Measurements from ENCODE around the gene AGMAT. TPM values are rescaled to one million over a fixed set of nuclear protein-coding genes. Genes with fewer than 3 reads are reported as not detected.

Gene AGMAT
- total RNA-seq, 2 donors from 2014 or later, result 0.96 to 1.9 TPM

DNA sequence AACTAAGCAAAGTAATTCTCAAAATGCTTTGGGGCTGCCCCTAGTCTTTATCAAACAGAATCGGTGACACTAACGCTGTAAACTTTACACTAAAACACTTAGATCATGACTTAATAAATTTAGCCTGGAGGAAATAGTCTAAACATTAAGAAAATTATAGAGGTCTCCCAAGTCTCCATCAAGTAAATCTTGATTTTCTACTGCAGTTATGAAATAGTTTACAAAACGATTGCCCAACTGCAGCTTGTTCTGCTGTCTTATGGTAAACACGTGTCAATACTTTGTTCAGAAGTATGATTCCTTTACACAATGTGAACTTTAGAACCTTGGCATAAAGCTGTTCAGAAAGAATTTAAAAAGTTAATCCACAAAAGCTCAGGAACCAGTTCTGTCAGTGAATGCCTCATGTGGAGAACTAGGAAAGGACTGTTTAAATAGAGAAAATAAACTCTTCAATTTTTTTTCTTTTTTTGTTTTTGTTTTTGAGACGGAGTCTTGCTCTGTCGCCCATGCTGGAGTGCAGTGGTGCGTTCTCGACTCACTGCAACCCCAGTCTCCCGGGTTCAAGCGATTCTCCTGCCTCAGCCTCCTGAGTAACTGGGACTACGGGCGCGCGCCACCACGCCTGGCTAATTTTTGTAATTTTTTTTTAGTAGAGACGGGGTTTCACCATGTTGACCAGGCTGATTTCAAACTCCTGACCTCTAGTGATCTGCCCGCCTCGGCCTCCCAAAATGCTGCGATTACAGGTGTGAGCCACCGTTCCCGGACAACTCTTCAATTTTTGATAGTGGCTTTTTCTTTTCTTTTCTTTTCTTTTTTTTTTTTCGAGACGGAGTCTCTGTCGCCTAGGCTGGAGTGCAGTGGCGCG lies 34.0 kb upstream of the AGMAT start:
- intact Hi-C loops (cut with DNase I), result loop anchor here (5.0 kb wide), 1 partner anchor 83 kb away; no protein-coding TSS in a partner anchor
- peak; percentile 58 for DNase-seq (ENCODE audit: low spot score)
- Histone ChIP-seq H3K27me3 (replicated peaks; ENCODE audit: insufficient read depth) (no peaks in the 10 kb centered on the region), H3K36me3 (no peaks in the 10 kb centered on the region), H3K9me3 (no peaks in the 10 kb centered on the region), H3K4me1 (replicated peaks) (peaks cover 8% of the 10 kb centered on the region), H3K4me3 (peak overlapping the region; percentile 83 to 95), H3K27ac (peak overlapping the region; percentile 96 to 97)
- WGBS, result 69% methylated on average over 26 of the region's 26 CpGs
- TF ChIP-seq POLR2AphosphoS5 (IDR thresholded peaks at IDR 0.05) (peak; percentile 87), POLR2A (IDR thresholded peaks at IDR 0.05) (no peak)
- TF ChIP-seq, protein P1, sequence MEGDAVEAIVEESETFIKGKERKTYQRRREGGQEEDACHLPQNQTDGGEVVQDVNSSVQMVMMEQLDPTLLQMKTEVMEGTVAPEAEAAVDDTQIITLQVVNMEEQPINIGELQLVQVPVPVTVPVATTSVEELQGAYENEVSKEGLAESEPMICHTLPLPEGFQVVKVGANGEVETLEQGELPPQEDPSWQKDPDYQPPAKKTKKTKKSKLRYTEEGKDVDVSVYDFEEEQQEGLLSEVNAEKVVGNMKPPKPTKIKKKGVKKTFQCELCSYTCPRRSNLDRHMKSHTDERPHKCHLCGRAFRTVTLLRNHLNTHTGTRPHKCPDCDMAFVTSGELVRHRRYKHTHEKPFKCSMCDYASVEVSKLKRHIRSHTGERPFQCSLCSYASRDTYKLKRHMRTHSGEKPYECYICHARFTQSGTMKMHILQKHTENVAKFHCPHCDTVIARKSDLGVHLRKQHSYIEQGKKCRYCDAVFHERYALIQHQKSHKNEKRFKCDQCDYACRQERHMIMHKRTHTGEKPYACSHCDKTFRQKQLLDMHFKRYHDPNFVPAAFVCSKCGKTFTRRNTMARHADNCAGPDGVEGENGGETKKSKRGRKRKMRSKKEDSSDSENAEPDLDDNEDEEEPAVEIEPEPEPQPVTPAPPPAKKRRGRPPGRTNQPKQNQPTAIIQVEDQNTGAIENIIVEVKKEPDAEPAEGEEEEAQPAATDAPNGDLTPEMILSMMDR (IDR thresholded peaks at IDR 0.05), result peak in 1 of 4 experiments; percentile 39

DNA sequence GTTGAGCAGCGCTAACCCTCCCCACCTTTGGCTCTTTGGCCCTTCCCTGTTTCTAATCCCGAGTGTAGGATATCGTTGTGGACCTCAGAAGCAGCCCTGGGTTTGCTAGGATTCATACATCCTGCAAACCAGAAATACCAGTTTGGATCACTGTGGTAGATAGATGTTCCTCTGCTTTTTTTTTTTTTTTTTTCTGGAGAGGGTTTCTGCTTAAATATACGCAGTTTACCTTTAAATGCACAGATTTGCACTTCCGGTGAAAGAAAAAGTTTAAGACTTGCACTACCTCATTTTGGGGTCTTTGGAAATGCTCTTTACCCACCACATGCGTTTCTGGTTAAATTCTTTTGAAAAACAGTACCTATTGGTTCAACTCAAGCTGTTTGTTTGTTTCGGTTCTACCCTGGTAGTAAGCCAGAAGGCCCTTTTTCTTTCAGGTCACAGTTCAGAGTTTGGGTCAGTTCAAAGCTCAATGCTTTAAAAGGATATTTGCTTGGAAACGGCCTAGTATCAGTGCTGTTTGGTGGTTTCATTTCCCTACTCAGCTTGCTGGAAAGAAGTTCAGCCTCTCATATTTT lies 33.3 kb upstream of the AGMAT start:
- H3K4me1 ChIP-seq (replicated peaks), result peaks cover 7% of the 10 kb centered on the region
- WGBS, result 0% methylated on average over 8 of the region's 8 CpGs
- intact Hi-C loops (cut with DNase I), result loop anchor here (5.0 kb wide), 1 partner anchor 84 kb away; no protein-coding TSS in a partner anchor
- peak overlapping the region; percentile 96 to 97 for H3K27ac ChIP-seq
- no peaks in the 10 kb centered on the region for H3K27me3 ChIP-seq (replicated peaks; ENCODE audit: insufficient read depth)
- TF ChIP-seq, protein P1 (IDR thresholded peaks at IDR 0.05), result no peak
- peak; percentile 28 for TF ChIP-seq POLR2AphosphoS5 (IDR thresholded peaks at IDR 0.05)
- TF ChIP-seq POLR2A (IDR thresholded peaks at IDR 0.05), result no peak
- DNase-seq (ENCODE audit: low spot score), result peak; percentile 42
- H3K4me3 ChIP-seq, result peak overlapping the region; percentile 83 to 95
- no peaks in the 10 kb centered on the region for H3K9me3 ChIP-seq
- H3K36me3 ChIP-seq, result no peaks in the 10 kb centered on the region

DNA sequence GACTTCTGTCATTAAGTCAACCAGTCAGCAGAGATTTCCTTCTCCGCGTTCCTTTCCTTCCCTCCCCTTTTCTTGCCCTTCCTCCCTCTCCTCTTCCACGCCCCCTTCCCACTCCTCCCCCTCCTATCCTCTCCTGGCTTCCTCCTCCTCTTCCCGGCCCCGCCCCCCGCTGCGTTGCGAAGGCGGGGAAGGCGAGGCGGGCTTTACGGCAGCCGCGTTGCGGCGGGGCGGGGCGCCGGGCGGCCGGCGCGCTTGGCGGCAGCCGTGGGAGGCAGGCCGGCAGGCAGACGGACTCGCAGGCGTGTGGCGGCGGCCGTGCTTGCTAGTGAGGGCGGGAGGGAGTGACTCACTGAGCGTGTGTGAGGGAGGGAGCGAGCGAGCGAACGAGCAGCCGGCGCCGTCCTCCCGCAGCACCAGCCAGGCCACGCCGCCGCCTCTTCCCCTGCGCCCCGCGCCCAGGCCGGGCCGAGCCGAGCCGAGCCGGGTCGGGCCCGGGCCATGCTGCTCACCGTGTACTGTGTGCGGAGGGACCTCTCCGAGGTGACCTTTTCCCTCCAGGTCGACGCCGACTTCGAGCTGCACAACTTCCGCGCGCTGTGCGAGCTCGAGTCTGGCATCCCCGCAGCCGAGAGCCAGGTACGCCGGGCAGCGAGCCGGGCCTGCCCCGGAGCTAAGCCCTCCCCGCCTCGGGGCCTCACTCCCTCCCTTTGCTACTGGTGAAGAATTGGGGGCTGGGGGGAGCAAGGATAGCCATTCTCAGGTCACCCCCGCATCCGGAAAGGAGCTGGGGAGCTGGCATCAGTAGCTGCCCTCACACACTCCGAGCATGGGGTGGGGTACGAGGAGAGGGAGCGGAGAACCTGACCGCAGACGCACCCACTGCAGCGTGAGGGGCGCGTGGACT lies 32.6 kb upstream of the AGMAT start, which contains the start of gene DDI2:
DDI2 (plus strand) TSS at position 286 of the 904 bp plus-strand sequence; CDS start at position 499, 213 bp downstream.
- peak; percentile 97 for DNase-seq (ENCODE audit: low spot score)
- intact Hi-C loops (cut with DNase I), result loop anchor here (1.0 to 5.0 kb wide), 2 partner anchors 85 to 91 kb away; partner anchors contain the start of gene DNAJC16
- Histone ChIP-seq H3K27me3 (replicated peaks; ENCODE audit: insufficient read depth) (no peaks in the 10 kb centered on the region), H3K36me3 (no peaks in the 10 kb centered on the region), H3K4me1 (replicated peaks) (peaks cover 7% of the 10 kb centered on the region), H3K9me3 (no peaks in the 10 kb centered on the region), H3K27ac (peak within 1 kb of the TSS; percentile 96 to 97), H3K4me3 (peak within 1 kb of the TSS; percentile 83 to 95)
- under 1% methylated on average over 30 of the region's 86 CpGs for WGBS
- TF ChIP-seq POLR2AphosphoS5 (IDR thresholded peaks at IDR 0.05) (peak; percentile 95), POLR2A (IDR thresholded peaks at IDR 0.05) (peak; percentile 96)
- TF ChIP-seq, protein P1 (IDR thresholded peaks at IDR 0.05), result peak in 2 of 4 experiments; percentile 7 to 22

DNA sequence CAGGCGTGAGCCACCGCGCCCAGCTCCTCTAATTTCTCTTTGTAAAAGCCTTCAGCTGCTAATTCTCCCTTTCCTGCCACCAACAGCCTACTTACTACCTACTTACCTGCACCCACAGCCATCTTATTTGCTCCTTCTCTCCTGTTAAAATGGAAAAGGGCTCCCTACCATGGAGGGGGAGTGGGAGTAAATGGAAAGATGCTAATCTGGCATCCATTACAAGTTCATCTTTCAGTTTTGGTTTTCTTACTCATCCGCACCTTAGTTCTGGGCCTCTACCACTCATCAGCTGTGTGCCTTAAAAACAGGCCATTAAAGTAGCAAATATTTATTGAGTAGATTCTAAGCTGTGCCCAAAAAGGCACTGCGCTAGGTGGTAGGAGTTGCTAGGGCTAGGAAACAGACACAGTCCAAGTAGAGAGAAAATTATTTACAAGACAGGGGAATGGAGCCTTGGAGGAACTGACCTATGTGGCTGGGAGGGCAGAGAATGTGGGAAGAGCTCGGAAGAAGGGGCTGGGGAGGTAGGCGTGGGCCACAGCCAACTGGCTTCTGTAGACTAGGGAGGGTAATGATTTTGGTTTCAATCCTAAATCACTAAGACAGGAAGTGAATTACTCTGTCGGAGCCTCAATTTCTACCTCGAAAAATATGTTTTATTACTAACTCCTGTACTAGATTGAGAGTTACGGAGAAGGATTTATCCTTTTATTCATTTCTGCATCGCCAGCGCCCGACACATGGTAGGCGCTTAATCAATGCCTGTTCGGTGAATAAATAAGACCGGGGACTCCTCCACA lies 31.7 kb upstream of the AGMAT start:
- Histone ChIP-seq H3K27ac (peak overlapping the region; percentile 94 to 97), H3K4me3 (peak overlapping the region; percentile 83 to 95), H3K27me3 (replicated peaks; ENCODE audit: insufficient read depth) (no peaks in the 10 kb centered on the region), H3K4me1 (replicated peaks) (peaks cover 7% of the 10 kb centered on the region), H3K9me3 (no peaks in the 10 kb centered on the region), H3K36me3 (no peaks in the 10 kb centered on the region)
- no peak for DNase-seq (ENCODE audit: low spot score)
- 24% methylated on average over 16 of the region's 16 CpGs for WGBS
- TF ChIP-seq, protein P1 (IDR thresholded peaks at IDR 0.05), result no peak
- TF ChIP-seq POLR2A (IDR thresholded peaks at IDR 0.05), result no peak
- TF ChIP-seq POLR2AphosphoS5 (IDR thresholded peaks at IDR 0.05), result no peak
- intact Hi-C loops (cut with DNase I), result loop anchor here (1.0 to 5.0 kb wide), 2 partner anchors 86 to 90 kb away; partner anchors contain the start of gene DNAJC16

All from prostate gland (tissue), 2 donors.